Erythroblast (primary cell): Measurements from ENCODE around the gene CDCA5.

Experiments
- DNase-seq, 2 experiments: peaks; one replicate each; lab custom pipeline; 2025; lab: John Stamatoyannopoulos, UW
- GATA1 ChIP-seq: IDR thresholded peaks from 2 replicates; pipeline ENCODE4 v1.6.1; 2011; ENCODE audit warnings: low read depth, mild to moderate bottlenecking, control low read depth, low read length, moderate library complexity
- POLR2A ChIP-seq: IDR thresholded peaks from 2 replicates; pipeline ENCODE4 v1.6.1; 2011; ENCODE audit warnings: mild to moderate bottlenecking, low read length

CDCA5 gene

GRCh38 chr11:65045728-65046127 lies 38.1 kb downstream of the CDCA5 start:
- no peak for DNase-seq
- TF ChIP-seq GATA1 (no peak), POLR2A (no peak)

GRCh38 chr11:65045061-65045460 lies 38.8 kb downstream of the CDCA5 start:
- DNase-seq, result no peak
- TF ChIP-seq GATA1 (no peak), POLR2A (no peak)

GRCh38 chr11:65043881-65044501 lies 39.8 kb downstream of the CDCA5 start:
- TF ChIP-seq GATA1 (no peak), POLR2A (no peak)
- no peak for DNase-seq

- TF ChIP-seq POLR2A (no peak), GATA1 (no peak)
- DNase-seq, result no peak
These were observed 40.9 kb downstream of the CDCA5 start for GRCh38 chr11:65042891-65043290.

GRCh38 chr11:65040847-65041622 lies 42.8 kb downstream of the CDCA5 start, which contains the start of gene SAC3D1:
Gene SAC3D1 (plus strand): TSS chr11:65041210. CDS start chr11:65041293, 83 bp downstream.
- DNase-seq, result peak; percentile 96
- peak; percentile 58 for TF ChIP-seq POLR2A
- TF ChIP-seq GATA1, result no peak

- TF ChIP-seq POLR2A, result no peak
- no peak for TF ChIP-seq GATA1
- DNase-seq, result no peak
These were observed 43.4 kb downstream of the CDCA5 start for GRCh38 chr11:65040520-65040846.

GRCh38 chr11:65036931-65037330 lies 46.9 kb downstream of the CDCA5 start:
- DNase-seq, result no peak
- TF ChIP-seq POLR2A (no peak), GATA1 (no peak)

- DNase-seq, result no peak
- TF ChIP-seq POLR2A, result no peak
- TF ChIP-seq GATA1, result no peak
These were observed 48.3 kb downstream of the CDCA5 start for GRCh38 chr11:65035579-65035978.

- DNase-seq, result no peak
- TF ChIP-seq GATA1 (no peak), POLR2A (no peak)
These were observed 49.4 kb downstream of the CDCA5 start for GRCh38 chr11:65034423-65034822.

GRCh38 chr11:65032216-65032615 lies 51.6 kb downstream of the CDCA5 start:
- no peak for DNase-seq
- TF ChIP-seq POLR2A (no peak), GATA1 (no peak)
